ENCODE measurements around the gene ADARB1. TPM values are rescaled to one million over a fixed set of nuclear protein-coding genes. Genes with fewer than 3 reads are reported as not detected.

Gene ADARB1
- polyA plus RNA-seq, 3 donors, result 0.40 to 2.6 (median 1.0) TPM

- Histone ChIP-seq H3K4me2 (replicated peaks; ENCODE audit: extremely low read depth, low read length, poor library complexity, severe bottlenecking) (no peak overlapping the region), H2AFZ (ENCODE audit: insufficient read depth, low read depth, low read length, poor library complexity, severe bottlenecking) (no peak overlapping the region), H3K4me3 (replicated peaks in 1 of 3; ENCODE audit: low read depth in 2 of 3, low read length in 3 of 3) (no peak overlapping the region), H4K20me1 (ENCODE audit: insufficient read depth, low read length) (no peaks in the 10 kb centered on the region), H3K27ac (ENCODE audit: low read depth in 1 of 2, low read length in 2 of 2) (no peak overlapping the region), H3K4me1 (ENCODE audit: control insufficient read depth in 1 of 2, insufficient read depth in 2 of 2, low read length in 2 of 2) (peaks cover 5 to 8% of the 10 kb centered on the region in 2 donors), H3K79me2 (ENCODE audit: insufficient read depth, low read length) (no peaks in the 10 kb centered on the region), H3K27me3 (ENCODE audit: control insufficient read depth in 2 of 2, insufficient read depth in 2 of 2, low read length in 2 of 2) (no peaks in the 10 kb centered on the region), H3K36me3 (replicated peaks in 1 of 2; ENCODE audit: control insufficient read depth in 1 of 2, insufficient read depth in 2 of 2, low read length in 2 of 2) (no peaks in the 10 kb centered on the region), H3K9me3 (replicated peaks in 1 of 2; ENCODE audit: control insufficient read depth in 1 of 2, insufficient read depth in 1 of 2, low read length in 2 of 2) (no peaks in the 10 kb centered on the region), H3K9ac (ENCODE audit: insufficient read depth, low read length, poor library complexity, severe bottlenecking) (no peak overlapping the region)
- DNase-seq, result no peak
- no peaks in the 10 kb centered on the region for H3K36me3 Mint-ChIP-seq
- no peaks in the 10 kb centered on the region for H3K9me3 Mint-ChIP-seq
- H3K4me3 Mint-ChIP-seq, result no peak overlapping the region
- peaks cover 1 to 5% (median 4%) of the 10 kb centered on the region in 3 donors for H3K27me3 Mint-ChIP-seq (ENCODE audit: low read depth in 3 of 3)
- no peak overlapping the region for H3K27ac Mint-ChIP-seq
- WGBS (ENCODE audit: insufficient coverage), result 94% methylated on average over 12 of the region's 12 CpGs
- peaks cover 21% of the 10 kb centered on the region for H3K4me1 Mint-ChIP-seq
- TF ChIP-seq, protein P1, sequence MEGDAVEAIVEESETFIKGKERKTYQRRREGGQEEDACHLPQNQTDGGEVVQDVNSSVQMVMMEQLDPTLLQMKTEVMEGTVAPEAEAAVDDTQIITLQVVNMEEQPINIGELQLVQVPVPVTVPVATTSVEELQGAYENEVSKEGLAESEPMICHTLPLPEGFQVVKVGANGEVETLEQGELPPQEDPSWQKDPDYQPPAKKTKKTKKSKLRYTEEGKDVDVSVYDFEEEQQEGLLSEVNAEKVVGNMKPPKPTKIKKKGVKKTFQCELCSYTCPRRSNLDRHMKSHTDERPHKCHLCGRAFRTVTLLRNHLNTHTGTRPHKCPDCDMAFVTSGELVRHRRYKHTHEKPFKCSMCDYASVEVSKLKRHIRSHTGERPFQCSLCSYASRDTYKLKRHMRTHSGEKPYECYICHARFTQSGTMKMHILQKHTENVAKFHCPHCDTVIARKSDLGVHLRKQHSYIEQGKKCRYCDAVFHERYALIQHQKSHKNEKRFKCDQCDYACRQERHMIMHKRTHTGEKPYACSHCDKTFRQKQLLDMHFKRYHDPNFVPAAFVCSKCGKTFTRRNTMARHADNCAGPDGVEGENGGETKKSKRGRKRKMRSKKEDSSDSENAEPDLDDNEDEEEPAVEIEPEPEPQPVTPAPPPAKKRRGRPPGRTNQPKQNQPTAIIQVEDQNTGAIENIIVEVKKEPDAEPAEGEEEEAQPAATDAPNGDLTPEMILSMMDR (IDR thresholded peaks at IDR 0.05), result no peak
- intact Hi-C loops (cut with micrococcal nuclease), result no loop called here
Measured at GRCh38 chr21:45097827-45098387, 23.5 kb downstream of the ADARB1 start.

- H3K79me2 ChIP-seq (ENCODE audit: insufficient read depth, low read length), result no peaks in the 10 kb centered on the region
- no peaks in the 10 kb centered on the region for H3K27me3 ChIP-seq (ENCODE audit: control insufficient read depth in 2 of 2, insufficient read depth in 2 of 2, low read length in 2 of 2)
- H3K4me1 Mint-ChIP-seq, result peaks cover 16% of the 10 kb centered on the region
- H3K4me1 ChIP-seq (ENCODE audit: control insufficient read depth in 1 of 2, insufficient read depth in 2 of 2, low read length in 2 of 2), result no peaks in the 10 kb centered on the region
- intact Hi-C loops (cut with micrococcal nuclease), result no loop called here
- H3K9ac ChIP-seq (ENCODE audit: insufficient read depth, low read length, poor library complexity, severe bottlenecking), result no peak overlapping the region
- DNase-seq, result no peak
- peak overlapping the region in 1 of 2 donors; percentile 35 for H3K4me3 Mint-ChIP-seq
- H3K9me3 Mint-ChIP-seq, result no peaks in the 10 kb centered on the region
- no peaks in the 10 kb centered on the region for H4K20me1 ChIP-seq (ENCODE audit: insufficient read depth, low read length)
- H3K36me3 Mint-ChIP-seq, result no peaks in the 10 kb centered on the region
- no peak overlapping the region for H3K27ac Mint-ChIP-seq
- H3K4me2 ChIP-seq (replicated peaks; ENCODE audit: extremely low read depth, low read length, poor library complexity, severe bottlenecking), result no peak overlapping the region
- H3K27me3 Mint-ChIP-seq (ENCODE audit: low read depth in 3 of 3), result peaks cover 1 to 3% (median 2%) of the 10 kb centered on the region in 3 donors
- H3K9me3 ChIP-seq (replicated peaks in 1 of 2; ENCODE audit: control insufficient read depth in 1 of 2, insufficient read depth in 1 of 2, low read length in 2 of 2), result no peaks in the 10 kb centered on the region
- WGBS (ENCODE audit: insufficient coverage), result 21% methylated on average over 3 of the region's 4 CpGs
- no peak overlapping the region for H3K4me3 ChIP-seq (replicated peaks in 1 of 3; ENCODE audit: low read depth in 2 of 3, low read length in 3 of 3)
- no peaks in the 10 kb centered on the region for H3K36me3 ChIP-seq (replicated peaks in 1 of 2; ENCODE audit: control insufficient read depth in 1 of 2, insufficient read depth in 2 of 2, low read length in 2 of 2)
- H2AFZ ChIP-seq (ENCODE audit: insufficient read depth, low read depth, low read length, poor library complexity, severe bottlenecking), result no peak overlapping the region
- H3K27ac ChIP-seq (ENCODE audit: low read depth in 1 of 2, low read length in 2 of 2), result no peak overlapping the region
- TF ChIP-seq, protein P1 (IDR thresholded peaks at IDR 0.05), result peak; percentile 10
Measured at GRCh38 chr21:45098867-45099266, 24.5 kb downstream of the ADARB1 start.

All from CD14-positive monocyte (primary cell).